ENCODE measurements around the gene ANKFY1.
"Not testable (repeated sequence)": the region's sequence is repeated elsewhere in the genome, so short reads cannot be mapped to it uniquely, and the experiment has no call there.

The ANKFY1 gene

GRCh38 chr17:4256952-4257351 lies 6.8 kb downstream of the ANKFY1 start:
- no peak for DNase-seq (ENCODE audit: low spot score)

DNA sequence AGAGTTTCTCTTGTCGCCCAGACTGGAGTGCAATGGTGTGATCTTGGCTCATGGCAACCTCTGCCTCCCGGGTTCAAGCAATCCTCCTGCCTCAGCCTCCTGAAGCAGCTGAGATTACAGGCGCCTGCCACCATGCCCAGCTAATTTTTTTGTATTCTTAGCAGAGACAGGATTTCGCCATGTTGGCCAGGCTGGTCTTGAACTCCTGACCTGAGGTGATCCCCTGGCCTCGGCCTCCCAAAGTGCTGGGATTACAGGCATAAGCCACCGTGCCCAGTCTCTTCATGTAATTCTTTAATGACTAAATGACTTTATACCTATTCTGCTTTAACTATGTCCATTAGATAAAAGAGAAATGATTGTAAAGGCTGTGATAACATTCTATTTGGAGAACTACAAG lies 8.5 kb downstream of the ANKFY1 start:
- not testable (repeated sequence) for DNase-seq (ENCODE audit: low spot score)

DNA sequence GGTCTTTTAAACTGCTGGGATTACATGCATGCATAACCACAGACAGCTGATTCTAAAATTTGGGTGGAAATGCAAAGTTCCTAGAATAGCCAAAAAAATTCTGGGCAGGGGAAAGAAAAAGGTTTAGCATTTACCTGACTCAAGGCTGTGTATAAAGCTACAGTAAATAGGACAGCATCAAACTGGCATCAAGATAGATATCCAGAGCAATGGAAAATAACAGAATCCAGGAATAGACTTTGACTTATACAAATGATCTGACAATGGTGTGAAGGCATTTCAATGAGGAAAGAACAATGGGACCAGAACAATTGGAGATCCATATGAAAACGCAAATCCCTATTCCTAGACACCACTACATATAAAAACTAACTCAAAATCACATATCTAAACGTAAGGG lies 12.9 kb downstream of the ANKFY1 start:
- DNase-seq (ENCODE audit: low spot score): no peak

DNA sequence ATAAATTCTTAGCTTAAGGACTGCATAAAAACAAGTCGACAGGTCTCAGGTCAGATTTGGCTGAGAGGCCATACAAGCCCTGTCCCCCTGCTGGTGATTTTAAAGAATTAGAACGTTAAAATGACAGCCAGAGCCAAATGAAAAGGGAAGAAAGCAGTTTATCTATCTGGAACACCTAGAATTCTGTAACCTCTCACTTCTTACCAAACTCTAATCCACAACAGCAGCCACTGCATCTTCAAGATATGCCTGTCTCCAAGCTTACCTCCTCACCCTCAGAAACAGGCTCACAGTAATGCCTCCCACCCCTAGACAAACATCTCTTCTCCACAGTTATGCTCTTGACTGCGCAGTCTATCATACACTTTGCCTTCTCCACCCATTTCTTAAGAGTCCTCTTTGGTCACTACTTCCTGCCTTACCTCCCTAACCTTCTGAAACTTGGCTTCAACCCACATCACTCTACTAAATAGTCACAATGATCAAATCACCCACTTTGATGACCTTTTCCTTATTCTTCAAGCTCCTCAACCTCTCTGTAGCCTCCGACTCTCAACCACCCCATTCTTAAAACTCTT lies 14.2 kb downstream of the ANKFY1 start:
- no peak for DNase-seq (ENCODE audit: low spot score)

DNA sequence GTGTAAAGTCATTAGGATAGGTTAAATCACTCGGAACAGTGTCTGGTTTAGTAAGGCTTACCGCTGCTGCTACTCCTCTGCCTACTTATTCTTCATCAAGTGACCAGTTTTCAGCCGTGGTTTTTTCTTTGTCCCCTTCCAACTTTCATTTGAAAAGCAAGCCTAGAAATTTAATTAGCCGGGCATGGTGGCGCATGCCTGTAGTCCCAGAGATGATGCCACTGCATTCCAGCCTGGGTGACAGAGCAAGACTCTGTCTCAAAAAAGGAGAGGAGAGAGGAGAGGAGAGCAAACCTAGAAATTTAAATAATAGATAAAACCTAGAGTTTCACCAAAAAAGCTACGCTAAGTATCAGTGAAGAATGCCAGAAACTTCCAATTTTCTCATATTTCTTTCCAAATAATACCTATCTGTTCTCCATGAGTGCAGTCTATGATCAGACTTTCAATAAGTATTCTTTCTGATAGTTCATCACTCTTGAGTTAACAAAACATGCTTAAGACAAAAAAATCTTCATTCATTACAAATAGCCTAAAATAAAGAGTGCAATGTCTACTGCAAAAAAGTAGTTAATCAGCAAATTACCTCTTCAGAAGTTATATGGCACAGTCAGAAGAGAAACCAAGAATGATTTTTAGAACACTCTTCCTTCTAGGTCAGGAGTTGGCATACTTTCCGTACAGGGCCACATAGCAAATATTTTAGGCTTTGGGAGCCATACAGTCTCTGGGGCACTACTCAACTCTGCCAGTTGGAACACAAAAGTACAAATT lies 15.1 kb downstream of the ANKFY1 start:
- DNase-seq (ENCODE audit: low spot score): no peak

DNA sequence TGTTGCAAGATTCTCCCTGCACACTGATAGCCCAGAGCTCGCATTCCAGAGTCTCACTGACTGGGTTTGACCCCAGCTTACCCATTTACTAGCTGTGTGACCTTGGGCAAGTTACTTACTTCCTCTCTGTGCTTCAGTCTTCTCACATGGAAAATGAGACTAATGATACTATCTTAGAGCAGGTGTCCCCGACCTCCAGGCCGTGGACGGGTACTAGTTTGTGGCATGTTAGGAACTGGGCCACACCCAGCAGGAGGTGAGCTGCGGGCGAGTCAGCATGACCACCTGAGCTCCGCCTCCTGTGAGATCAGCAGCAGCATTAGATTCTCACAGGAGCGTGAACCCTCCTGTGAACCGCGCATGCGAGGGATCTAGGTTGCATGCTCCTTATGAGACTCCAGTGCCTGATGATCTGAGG lies 15.8 kb downstream of the ANKFY1 start:
- no peak for DNase-seq (ENCODE audit: low spot score)

DNA sequence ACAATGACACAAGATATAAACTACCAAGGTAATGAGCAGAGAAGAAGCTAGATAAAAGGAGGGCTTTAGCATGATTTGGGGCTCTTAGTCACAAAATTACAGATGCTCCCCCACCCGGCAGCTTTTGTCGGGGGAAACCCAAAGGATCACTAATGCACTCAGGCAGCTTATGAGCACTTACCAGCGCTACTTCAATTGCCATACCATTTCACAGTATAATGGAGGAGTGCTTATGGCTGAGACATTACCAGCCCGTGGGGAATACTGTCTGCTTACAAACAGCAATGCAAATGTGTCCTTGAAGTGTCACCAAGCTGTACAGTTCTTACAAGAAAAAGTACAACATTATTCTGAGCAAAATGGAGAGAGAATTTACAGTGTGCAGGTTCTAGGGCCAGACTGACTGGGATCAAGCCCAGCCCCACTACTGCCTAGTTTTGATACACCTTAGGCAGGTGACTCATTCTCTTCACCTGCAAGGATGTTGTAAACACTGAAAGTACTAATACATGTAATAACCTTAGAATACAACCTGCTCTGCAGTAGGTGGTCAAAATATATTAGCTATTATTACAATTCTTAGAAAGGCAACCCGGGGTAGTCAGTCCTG lies 16.3 kb downstream of the ANKFY1 start:
- no peak for DNase-seq (ENCODE audit: low spot score)

DNA sequence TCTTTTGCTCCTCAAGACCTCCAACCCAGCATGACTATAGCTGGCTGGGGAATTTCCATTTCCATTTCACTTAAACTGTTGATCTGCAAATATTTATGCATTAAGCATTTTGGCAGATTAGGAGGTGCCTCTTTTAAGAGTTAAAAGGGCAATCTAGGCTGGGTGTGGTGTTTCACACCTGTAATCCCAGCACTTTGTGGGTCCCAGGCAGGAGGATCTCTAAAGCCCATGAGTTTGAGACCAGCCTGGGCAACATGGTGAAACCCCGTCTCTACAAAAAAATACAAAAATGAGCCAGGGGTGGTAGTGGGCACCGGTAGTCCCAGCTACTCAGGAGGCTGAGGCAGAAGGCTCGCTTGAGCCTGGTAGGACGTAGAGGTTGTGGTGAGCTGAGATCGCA lies 17.1 kb downstream of the ANKFY1 start:
- DNase-seq (ENCODE audit: low spot score): no peak

DNA sequence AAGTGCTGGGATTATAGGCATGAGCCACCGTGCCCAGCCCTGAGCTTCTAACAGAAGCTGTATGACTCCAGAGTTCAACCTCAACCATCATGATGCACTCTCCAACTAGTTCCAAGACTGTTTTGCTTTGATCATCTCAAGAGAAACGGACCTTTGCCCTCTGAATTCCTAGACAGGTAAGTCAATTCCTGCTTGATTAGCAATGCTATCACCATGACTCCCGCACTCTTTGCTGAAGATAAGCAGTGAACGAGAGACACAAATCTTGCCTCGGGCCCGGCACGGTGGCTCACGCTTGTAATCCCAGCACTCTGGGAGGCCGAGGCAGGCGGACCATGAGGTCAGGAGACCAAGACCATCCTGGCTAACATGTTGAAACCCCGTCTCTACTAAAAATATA lies 22.2 kb downstream of the ANKFY1 start:
- no peak for DNase-seq (ENCODE audit: low spot score)

DNA sequence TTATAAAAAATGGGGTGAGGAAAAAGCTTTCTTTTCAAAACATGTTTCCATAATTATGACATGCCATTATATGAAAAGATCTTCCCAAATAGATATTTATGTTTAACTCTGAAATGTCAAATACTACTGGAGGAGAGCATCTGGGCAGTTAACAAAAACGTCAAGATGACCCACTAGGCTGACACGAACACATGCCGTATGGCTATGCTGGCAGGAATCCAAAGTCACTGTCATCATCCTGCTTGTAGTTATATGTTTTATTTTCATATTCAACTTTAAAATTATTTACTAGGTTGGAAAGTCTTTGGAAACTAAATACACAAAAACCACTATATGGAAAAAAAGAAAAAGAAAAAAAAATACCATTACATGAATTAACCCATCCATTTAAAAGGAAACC lies 27.3 kb downstream of the ANKFY1 start:
- DNase-seq (ENCODE audit: low spot score): no peak

DNA sequence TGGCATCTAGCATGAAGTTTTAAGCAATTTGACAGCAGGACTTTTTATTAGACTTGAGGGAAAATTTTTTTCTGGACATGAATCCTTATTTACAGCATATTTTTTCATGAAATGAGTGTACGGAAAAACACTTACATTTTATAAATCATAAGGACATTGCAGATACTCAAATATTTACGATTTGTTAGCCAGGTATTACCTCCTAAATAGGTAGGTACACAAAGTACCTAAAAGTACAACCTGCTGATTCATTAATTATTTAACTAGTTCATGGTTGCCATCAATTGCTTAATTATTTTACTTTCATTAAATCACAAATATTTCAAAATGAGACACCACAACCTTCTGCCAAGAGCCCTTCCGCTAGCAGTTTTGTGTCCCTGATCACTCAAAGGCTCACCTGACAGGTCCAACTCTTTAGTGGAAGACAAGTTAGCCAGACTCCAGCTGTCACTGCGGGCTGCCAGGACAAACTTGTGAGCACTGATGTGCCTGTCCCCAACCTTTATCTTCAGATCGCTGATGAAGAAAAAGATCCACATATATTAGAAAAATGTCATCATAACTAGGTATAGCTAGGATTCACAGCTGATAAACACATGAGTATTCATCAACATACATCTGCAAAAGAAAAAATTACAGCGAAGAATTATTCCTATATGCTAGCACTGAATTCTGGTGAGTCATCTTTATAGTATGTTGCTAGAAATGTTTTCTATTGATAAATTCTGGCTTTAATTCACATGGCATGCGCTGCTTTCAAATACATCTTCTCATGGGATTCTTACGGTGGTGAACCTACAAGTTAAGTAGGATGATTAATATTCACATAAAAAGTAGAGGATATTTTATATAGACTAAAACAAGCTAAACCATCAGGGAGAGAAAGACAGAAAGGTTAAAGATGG lies 28.2 kb downstream of the ANKFY1 start:
- DNase-seq (ENCODE audit: low spot score): no peak

DNA sequence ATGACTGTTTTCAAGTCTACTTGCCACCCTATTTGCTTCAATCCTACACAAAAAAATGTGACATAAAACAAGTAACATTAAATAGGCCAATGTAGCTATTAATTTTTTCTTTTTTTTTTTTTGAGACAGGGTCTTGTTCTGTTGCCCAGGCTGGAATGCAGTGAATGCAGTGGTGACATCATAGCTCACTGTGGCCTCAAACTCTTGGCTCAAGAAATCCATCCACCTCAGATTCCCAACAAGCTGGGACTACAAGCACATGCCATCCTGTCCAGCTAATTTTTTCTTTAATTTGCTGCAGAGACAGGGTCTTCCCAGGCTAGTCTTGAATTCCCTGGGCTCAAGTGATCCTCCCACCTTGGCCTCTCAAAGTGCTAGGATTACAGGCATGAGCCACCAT lies 29.4 kb downstream of the ANKFY1 start:
- no peak for DNase-seq (ENCODE audit: low spot score)

- no peak for DNase-seq (ENCODE audit: low spot score)
Observed at GRCh38 chr17:4233668-4234258, 30.0 kb downstream of the ANKFY1 start.

DNA sequence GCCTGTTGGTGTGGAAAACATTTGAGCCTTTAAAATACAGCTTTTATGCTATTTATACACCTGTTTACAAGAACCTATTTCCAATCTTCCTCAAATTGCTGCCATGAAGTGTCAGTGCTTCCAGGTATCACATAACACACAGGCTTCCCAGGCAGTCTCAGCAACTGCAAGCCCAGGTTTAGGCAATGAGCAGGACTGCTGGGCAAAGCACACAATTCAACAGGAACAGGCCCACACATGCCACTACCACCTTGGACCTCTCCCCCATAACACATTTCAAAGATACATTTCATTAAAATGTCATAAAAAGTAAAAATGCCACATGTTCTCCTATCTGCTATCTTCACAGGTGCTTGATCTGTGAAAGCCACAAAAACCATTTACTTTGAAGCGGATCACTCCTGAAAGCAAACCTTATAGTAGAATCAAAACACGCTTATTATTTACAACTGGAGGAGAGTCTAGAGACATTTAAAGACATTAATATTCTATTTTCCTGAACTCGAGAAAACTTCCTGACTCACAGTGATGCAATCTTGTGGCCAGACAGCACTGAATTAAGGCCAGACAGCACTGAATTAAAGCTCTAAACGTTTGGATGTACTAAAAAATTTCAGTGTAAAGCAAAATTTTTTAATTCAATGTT lies 31.5 kb downstream of the ANKFY1 start:
- no peak for DNase-seq (ENCODE audit: low spot score)

GRCh38 chr17:4229627-4230541 lies 33.9 kb downstream of the ANKFY1 start:
- DNase-seq (ENCODE audit: low spot score): peak; percentile 59

DNA sequence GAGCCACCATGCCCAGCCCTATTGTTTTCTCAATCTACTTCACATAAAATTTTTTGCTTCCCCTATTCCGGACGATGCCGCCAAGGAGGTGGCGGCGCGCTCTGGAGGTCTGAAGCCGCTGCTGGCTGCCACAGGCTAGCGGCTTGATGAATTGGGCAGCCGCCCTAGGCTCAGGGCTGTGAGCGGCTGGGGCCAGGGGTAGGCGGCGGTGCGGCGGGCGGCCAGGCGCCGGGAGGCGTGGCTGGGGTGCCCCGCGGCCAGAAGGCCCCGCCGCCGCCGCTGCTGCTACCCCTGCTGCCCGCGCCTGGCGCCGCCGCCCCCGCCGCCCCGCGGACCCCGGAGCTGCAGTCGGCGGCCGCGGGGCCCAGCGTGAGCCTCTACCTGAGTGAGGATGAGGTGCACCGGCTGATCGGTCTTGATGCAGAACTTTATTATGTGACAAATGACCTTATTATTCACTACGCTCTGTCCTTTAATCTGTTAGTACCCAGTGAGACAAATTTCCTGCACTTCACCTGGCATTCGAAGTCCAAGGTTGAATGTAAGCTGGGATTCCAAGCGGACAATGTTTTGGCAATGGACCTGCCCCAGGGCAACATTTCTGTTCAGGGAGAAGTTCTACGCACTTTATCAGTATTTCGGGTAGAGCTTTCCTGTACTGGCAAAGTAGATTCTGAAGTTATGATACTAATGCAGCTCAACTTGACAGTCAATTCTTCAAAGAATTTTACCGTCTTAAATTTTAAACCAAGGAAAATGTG lies 41.7 kb downstream of the ANKFY1 start:
- DNase-seq (ENCODE audit: low spot score): no peak

DNA sequence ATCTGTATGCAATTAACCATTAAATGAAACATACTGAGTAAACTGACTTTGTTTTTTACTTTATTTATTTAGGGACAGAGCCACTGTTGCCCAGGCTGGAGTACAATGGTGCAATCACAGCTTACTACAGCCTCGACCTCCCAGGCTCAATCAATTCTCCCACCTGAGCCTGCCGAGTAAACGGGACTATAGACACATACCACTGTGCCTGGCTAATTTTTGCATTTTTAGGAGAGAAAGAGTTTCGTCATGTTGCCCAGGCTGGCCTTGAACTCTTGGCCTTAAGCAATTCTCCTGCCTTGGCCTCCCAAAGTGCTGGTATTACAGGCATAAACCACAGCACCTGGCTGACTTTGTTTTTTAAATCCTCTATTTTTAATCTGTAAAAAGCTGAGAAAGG lies 42.6 kb downstream of the ANKFY1 start:
- DNase-seq (ENCODE audit: low spot score): no peak

DNA sequence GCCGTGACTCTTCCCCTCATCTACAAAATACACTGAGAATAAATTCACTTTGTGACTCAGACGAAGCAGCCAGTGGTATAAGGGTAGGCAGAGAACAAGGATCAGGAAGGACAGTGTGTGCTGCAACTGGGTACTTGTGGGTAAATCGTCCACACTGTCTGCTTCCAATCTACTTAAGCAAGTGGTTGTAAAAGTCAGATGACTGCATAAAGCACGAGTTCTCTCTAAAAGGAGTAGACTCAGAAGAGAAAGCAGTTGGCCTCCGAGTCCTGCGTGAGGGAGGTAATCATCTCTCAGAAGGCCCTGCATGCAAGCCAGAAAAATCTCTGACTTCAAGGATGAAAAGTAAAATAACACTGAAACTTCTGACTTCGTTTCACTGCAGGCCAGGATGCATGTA lies 43.1 kb downstream of the ANKFY1 start:
- DNase-seq (ENCODE audit: low spot score): no peak

DNA sequence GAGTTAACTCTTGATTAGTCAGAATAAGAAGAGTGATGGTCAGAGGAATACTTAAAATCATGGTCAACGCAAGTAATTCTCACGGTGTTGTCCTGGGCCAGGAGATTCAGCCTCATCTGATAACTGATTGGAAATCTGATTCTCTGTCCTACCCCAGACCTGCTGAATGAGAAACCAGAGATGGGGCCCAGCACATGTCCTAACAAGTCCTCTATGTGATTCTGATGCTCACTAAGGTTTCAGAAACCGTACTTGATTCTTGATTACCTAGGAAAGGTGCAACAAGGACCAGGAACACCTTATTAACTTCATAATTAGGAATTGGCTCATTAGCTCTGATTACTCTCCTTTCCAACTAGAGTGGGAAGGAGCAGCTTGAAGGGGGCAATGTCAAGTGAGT lies 44.5 kb downstream of the ANKFY1 start:
- no peak for DNase-seq (ENCODE audit: low spot score)
